Stimulated activated CD4-positive, alpha-beta T cell treated with anti-CD3 and anti-CD28 coated beads, TNF-alpha, amount 100 ng/mL, for 4 hours (primary cell): Measurements from ENCODE around the gene SMPDL3B.
A peak's percentile ranks its signal among the peaks of the same experiment; 100 is the strongest.

Source experiments
- DNase-seq, 3 experiments: peaks; one replicate each; pipeline ENCODE4 v3.0.0-alpha.2; 2020; ENCODE audit warnings: low read depth in 3 of 3

The SMPDL3B gene

GRCh38 chr1:27940870-27941560 lies 6.2 kb downstream of the SMPDL3B start:
- no peak for DNase-seq

GRCh38 chr1:27941671-27942540 lies 7.1 kb downstream of the SMPDL3B start:
- no peak for DNase-seq

- no peak for DNase-seq
These were observed 10.2 kb downstream of the SMPDL3B start for GRCh38 chr1:27945020-27945419.

GRCh38 chr1:27949027-27949426 lies 14.2 kb downstream of the SMPDL3B start:
- DNase-seq: no peak

- no peak for DNase-seq
These were observed 16.6 kb downstream of the SMPDL3B start for GRCh38 chr1:27951396-27951795.

GRCh38 chr1:27952147-27952546 lies 17.3 kb downstream of the SMPDL3B start:
- no peak for DNase-seq

GRCh38 chr1:27954186-27954585 lies 19.4 kb downstream of the SMPDL3B start:
- DNase-seq: no peak

GRCh38 chr1:27955076-27955475 lies 20.3 kb downstream of the SMPDL3B start:
- DNase-seq: no peak

GRCh38 chr1:27956761-27957160 lies 22.0 kb downstream of the SMPDL3B start:
- no peak for DNase-seq

GRCh38 chr1:27957655-27958054 lies 22.9 kb downstream of the SMPDL3B start:
- no peak for DNase-seq

GRCh38 chr1:27958513-27958912 lies 23.7 kb downstream of the SMPDL3B start:
- DNase-seq: no peak

GRCh38 chr1:27959792-27960603 lies 25.2 kb downstream of the SMPDL3B start, which contains the start of gene XKR8:
Gene XKR8 (plus strand): TSS chr1:27959973. CDS start chr1:27960070, 97 bp downstream.
- DNase-seq: peak; percentile 72 to 75 (median 72)

- no peak for DNase-seq
These were observed 26.2 kb downstream of the SMPDL3B start for GRCh38 chr1:27960762-27961645.

- DNase-seq: no peak
These were observed 26.9 kb downstream of the SMPDL3B start for GRCh38 chr1:27961646-27962221.

- no peak for DNase-seq
These were observed 28.6 kb downstream of the SMPDL3B start for GRCh38 chr1:27963393-27963792.

- no peak for DNase-seq
These were observed 31.8 kb downstream of the SMPDL3B start for GRCh38 chr1:27966402-27967105.

GRCh38 chr1:27967106-27967883 lies 32.5 kb downstream of the SMPDL3B start:
- DNase-seq: no peak

- no peak for DNase-seq
These were observed 33.2 kb downstream of the SMPDL3B start for GRCh38 chr1:27967884-27968466.

- DNase-seq: no peak
These were observed 33.9 kb downstream of the SMPDL3B start for GRCh38 chr1:27968692-27969091.
